ENCODE measurements around the gene MINPP1.

GRCh38 chr10:87504640-87505365, at the start of gene MINPP1:
- TF ChIP-seq CTCF (CRISPR knock-in tag; IDR thresholded peaks at IDR 0.05) (no peak), POLR2AphosphoS5 (IDR thresholded peaks at IDR 0.05; ENCODE audit: low read depth, low read length) (peak; percentile 86), PATZ1 (CRISPR knock-in tag; IDR thresholded peaks at IDR 0.05) (no peak), ATF2 (CRISPR knock-in tag; IDR thresholded peaks at IDR 0.05) (peak; percentile 13; the same call in 1 of the 2 replicates), FOXP1 (IDR thresholded peaks at IDR 0.05) (no peak), FOXP1 (CRISPR knock-in tag; IDR thresholded peaks at IDR 0.05) (no peak), ZNF407 (CRISPR knock-in tag; IDR thresholded peaks at IDR 0.05; ENCODE audit: not compliant biosample characterization) (peak; percentile 68), GFI1 (CRISPR knock-in tag; IDR thresholded peaks at IDR 0.05; ENCODE audit: borderline replicate concordance) (peak; percentile 57; the same call in 1 of the 2 replicates), ZNF224 (CRISPR knock-in tag; IDR thresholded peaks at IDR 0.05) (0 out of 2 replicates have a peak, but pooled peaks have one; percentile 27), NFAT5 (CRISPR knock-in tag; IDR thresholded peaks at IDR 0.05) (no peak), FOSL1 (CRISPR knock-in tag; IDR thresholded peaks at IDR 0.05; ENCODE audit: borderline replicate concordance) (no peak), JUNB (CRISPR knock-in tag; IDR thresholded peaks at IDR 0.05; ENCODE audit: borderline replicate concordance) (no peak)

Measured in HepG2 (cell line).